Skeletal muscle satellite cell (primary cell): Measurements from ENCODE around the gene TAGLN2.
A peak's percentile ranks its signal among the peaks of the same experiment; 100 is the strongest.

Experiments used
- H3K27me3 ChIP-seq: 2 replicates; pipeline ENCODE4 v1.7.0; 2013; ENCODE audit warnings: low read length; ENCODE audit not compliant: control insufficient read depth, insufficient read depth
- H3K36me3 ChIP-seq: 2 replicates; pipeline ENCODE4 v1.7.0; 2013; ENCODE audit warnings: mild to moderate bottlenecking, control low read depth, low read length; ENCODE audit not compliant: insufficient read depth
- H3K4me1 ChIP-seq: 2 replicates; pipeline ENCODE4 v1.7.0; 2013; ENCODE audit warnings: low read length; ENCODE audit not compliant: control insufficient read depth, insufficient read depth
- H3K4me2 ChIP-seq: 2 replicates; pipeline ENCODE4 v1.7.0; 2013; ENCODE audit warnings: mild to moderate bottlenecking, low read length
- H3K4me3 ChIP-seq: 2 replicates; pipeline ENCODE4 v1.7.0; 2013; ENCODE audit warnings: low read length
- H3K9ac ChIP-seq: 2 replicates; pipeline ENCODE4 v1.7.0; 2013; ENCODE audit warnings: mild to moderate bottlenecking, low read depth, low read length, moderate library complexity
- H3K9me3 ChIP-seq: replicated peaks from 2 replicates; pipeline ENCODE4 v1.7.0; 2013; ENCODE audit warnings: mild to moderate bottlenecking, control low read depth, low read length

TAGLN2 gene

DNA sequence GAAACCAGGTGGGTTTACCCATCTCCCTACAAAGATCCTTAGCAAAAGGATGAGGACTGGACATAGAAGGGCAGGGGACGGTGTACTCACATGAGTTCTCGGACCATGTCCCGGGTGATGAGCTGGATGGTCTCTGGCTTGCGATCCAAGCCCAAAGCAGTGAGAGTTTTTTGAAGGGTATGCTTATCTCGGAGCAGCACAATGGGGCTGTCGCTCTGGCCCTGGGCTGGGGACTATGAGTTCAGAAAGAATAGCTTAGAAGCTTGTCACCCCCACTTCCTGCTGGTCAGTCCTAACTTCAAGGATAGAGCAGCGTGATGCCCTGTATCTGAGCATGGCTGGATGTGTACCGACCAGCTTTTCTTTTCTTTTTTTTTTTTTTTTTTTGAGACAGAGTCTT, 34.9 kb downstream of the TAGLN2 start:
- Histone ChIP-seq H3K9ac (peak overlapping the region; percentile 42), H3K27me3 (no peaks in the 10 kb centered on the region), H3K4me3 (peak overlapping the region; percentile 30)

DNA sequence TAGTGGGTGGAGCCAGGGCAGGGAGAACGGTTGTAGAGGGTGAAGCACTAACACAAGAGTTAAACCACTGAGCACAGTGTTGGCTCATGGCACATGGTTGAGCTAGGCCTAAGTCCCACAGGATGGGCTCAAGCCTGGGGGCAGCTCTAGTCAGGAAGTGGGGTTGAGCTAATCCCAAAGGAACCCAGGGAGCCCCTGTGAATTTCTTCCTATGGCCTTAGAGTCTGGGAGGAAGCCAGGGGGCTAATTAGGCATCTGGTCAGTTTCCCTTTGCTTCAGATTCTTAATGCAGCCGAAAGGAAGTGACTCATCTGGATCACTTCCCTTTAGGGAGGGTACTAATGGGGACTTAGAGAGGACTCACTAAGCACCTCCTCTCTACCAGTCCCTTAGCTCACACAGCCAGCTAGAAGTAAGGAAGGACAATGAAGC, 35.5 kb downstream of the TAGLN2 start:
- H3K36me3 ChIP-seq: no peaks in the 10 kb centered on the region
- peak overlapping the region; percentile 60 for H3K4me2 ChIP-seq
- H3K9me3 ChIP-seq: no peaks in the 10 kb centered on the region
- peak overlapping the region; percentile 30 for H3K4me3 ChIP-seq
- peak overlapping the region; percentile 42 for H3K9ac ChIP-seq
- H3K27me3 ChIP-seq: no peaks in the 10 kb centered on the region
- H3K4me1 ChIP-seq: peaks cover 19% of the 10 kb centered on the region

More for the DNA sequence above, 34.9 kb downstream of the TAGLN2 start:
- no peaks in the 10 kb centered on the region for H3K9me3 ChIP-seq
- peak overlapping the region; percentile 60 for H3K4me2 ChIP-seq
- H3K4me1 ChIP-seq: peaks cover 19% of the 10 kb centered on the region
- H3K36me3 ChIP-seq: no peaks in the 10 kb centered on the region

DNA sequence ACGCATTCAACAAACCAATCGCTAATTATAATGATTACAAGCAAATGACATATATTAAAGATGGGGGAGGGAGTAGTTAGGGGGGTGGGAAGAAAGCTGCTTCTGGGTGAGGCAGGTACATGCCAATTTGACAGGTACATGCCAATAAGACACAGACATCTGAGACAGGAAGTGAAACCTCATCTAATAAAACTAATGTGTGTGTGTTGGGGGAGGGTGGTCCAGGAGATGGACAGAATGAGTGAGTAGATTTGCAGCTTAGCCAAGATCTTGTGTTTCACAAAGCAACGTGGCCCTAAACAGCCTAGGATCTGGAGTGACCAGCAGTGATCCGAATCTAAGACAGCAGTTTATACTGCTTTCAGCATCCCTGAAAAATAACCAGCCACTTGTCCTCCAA, 36.1 kb downstream of the TAGLN2 start:
- H3K9me3 ChIP-seq: no peaks in the 10 kb centered on the region
- no peak overlapping the region for H3K9ac ChIP-seq
- H3K4me2 ChIP-seq: no peak overlapping the region
- no peaks in the 10 kb centered on the region for H3K36me3 ChIP-seq
- no peaks in the 10 kb centered on the region for H3K27me3 ChIP-seq
- no peak overlapping the region for H3K4me3 ChIP-seq
- H3K4me1 ChIP-seq: peaks cover 19% of the 10 kb centered on the region

DNA sequence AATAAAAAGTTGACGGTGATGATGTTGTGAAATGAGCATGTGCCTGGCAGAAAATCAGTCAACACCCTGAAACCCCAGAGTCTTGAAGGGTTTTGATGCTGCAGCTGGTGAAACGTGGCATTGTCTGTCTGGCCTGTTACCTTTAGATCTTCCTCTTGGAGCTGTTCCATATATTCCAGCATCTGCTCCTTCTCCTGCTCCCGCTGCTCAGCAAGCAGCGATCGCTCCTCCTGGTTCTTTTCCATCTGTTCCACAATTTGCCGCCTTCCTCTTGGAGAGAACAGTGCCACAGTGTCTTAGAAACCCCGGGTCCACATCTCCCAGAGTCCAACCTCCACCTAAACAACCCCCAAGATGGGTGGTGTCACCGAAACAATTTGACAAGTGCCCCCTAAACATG, 41.0 kb downstream of the TAGLN2 start:
- no peaks in the 10 kb centered on the region for H3K36me3 ChIP-seq
- H3K4me2 ChIP-seq: no peak overlapping the region
- H3K27me3 ChIP-seq: no peaks in the 10 kb centered on the region
- peaks cover 37% of the 10 kb centered on the region for H3K4me1 ChIP-seq
- no peak overlapping the region for H3K9ac ChIP-seq
- no peak overlapping the region for H3K4me3 ChIP-seq
- H3K9me3 ChIP-seq: no peaks in the 10 kb centered on the region

- Histone ChIP-seq H3K9ac (no peak overlapping the region), H3K27me3 (no peaks in the 10 kb centered on the region), H3K9me3 (no peaks in the 10 kb centered on the region), H3K4me1 (peaks cover 42% of the 10 kb centered on the region), H3K4me2 (no peak overlapping the region), H3K4me3 (no peak overlapping the region), H3K36me3 (no peaks in the 10 kb centered on the region)
These were observed 42.2 kb downstream of the TAGLN2 start for GRCh38 chr1:159883134-159883533.

DNA sequence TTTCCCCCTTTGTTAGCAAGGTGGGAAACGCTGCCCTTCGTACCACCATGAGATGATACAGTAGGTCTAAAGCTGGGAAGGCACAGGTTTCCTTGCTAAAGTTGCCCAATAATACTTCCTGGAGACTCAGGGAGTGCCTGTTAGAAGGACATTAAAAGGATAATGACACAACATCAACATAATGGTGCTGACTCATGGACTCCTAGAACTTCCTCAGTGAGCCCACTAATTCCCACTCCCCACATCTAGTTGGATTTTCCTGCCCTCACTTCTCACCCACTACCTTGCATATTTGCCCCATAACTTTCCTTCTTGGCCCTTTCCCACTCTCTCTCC, 42.8 kb downstream of the TAGLN2 start:
- no peaks in the 10 kb centered on the region for H3K27me3 ChIP-seq
- H3K9ac ChIP-seq: peak overlapping the region; percentile 2
- peaks cover 42% of the 10 kb centered on the region for H3K4me1 ChIP-seq
- H3K4me2 ChIP-seq: peak overlapping the region; percentile 46
- H3K9me3 ChIP-seq: no peaks in the 10 kb centered on the region
- H3K36me3 ChIP-seq: no peaks in the 10 kb centered on the region
- no peak overlapping the region for H3K4me3 ChIP-seq

- H3K4me3 ChIP-seq: peak overlapping the region; percentile 14
- peak overlapping the region; percentile 46 for H3K4me2 ChIP-seq
- H3K9ac ChIP-seq: peak overlapping the region; percentile 2
- no peaks in the 10 kb centered on the region for H3K9me3 ChIP-seq
- no peaks in the 10 kb centered on the region for H3K27me3 ChIP-seq
- H3K36me3 ChIP-seq: no peaks in the 10 kb centered on the region
- H3K4me1 ChIP-seq: peaks cover 42% of the 10 kb centered on the region
These were observed 43.4 kb downstream of the TAGLN2 start for GRCh38 chr1:159881622-159882526.

DNA sequence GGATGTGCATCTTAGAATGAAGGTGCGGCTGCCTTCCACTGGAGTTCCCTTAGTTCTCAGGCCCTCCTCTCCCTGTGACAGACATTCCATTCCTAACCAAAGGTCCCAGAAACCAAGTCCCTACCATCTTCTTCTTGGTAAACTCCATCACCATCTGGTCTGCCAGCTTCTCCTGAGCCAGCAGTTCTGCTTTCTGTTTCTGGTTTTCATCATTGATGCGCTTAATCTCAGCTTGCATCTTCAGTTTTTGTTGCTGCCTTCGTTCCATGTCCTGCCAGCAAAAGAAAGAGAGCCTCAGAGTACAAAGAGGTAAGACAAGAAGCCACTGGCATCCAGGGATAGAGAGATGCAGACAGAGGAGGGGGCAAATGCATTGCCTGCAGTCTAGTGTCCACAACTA, 44.9 kb downstream of the TAGLN2 start:
- H3K4me1 ChIP-seq: peaks cover 42% of the 10 kb centered on the region
- H3K27me3 ChIP-seq: no peaks in the 10 kb centered on the region
- no peak overlapping the region for H3K9ac ChIP-seq
- H3K9me3 ChIP-seq: no peaks in the 10 kb centered on the region
- peak overlapping the region; percentile 32 for H3K4me2 ChIP-seq
- no peaks in the 10 kb centered on the region for H3K36me3 ChIP-seq
- no peak overlapping the region for H3K4me3 ChIP-seq

- Histone ChIP-seq H3K4me3 (no peak overlapping the region), H3K27me3 (no peaks in the 10 kb centered on the region), H3K9ac (no peak overlapping the region), H3K36me3 (no peaks in the 10 kb centered on the region), H3K9me3 (no peaks in the 10 kb centered on the region), H3K4me1 (peaks cover 42% of the 10 kb centered on the region), H3K4me2 (peak overlapping the region; percentile 32)
These were observed 45.3 kb downstream of the TAGLN2 start for GRCh38 chr1:159879977-159880376.

DNA sequence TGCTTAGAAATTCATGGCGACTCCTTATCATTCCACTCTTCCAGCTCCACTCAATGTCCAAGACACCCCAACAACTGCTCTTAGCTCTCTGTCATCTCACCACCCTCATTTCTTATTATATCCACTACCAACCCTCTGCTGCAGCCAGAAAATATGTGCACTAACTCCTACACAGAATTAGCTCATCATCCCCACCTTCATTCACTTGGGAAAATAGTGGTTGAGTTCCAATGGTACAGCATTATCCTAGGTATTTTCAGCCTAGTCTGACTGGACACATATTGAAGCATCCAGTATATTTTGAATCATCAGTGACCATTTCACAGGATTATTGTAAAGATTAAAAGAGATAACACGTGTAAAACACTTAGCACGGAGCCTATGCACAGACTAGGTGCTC, 46.2 kb downstream of the TAGLN2 start:
- peaks cover 42% of the 10 kb centered on the region for H3K4me1 ChIP-seq
- no peaks in the 10 kb centered on the region for H3K9me3 ChIP-seq
- H3K4me2 ChIP-seq: no peak overlapping the region
- no peaks in the 10 kb centered on the region for H3K27me3 ChIP-seq
- H3K4me3 ChIP-seq: no peak overlapping the region
- no peak overlapping the region for H3K9ac ChIP-seq
- no peaks in the 10 kb centered on the region for H3K36me3 ChIP-seq

GRCh38 chr1:159877695-159878444, 47.4 kb downstream of the TAGLN2 start:
- Histone ChIP-seq H3K36me3 (no peaks in the 10 kb centered on the region), H3K27me3 (no peaks in the 10 kb centered on the region), H3K4me3 (no peak overlapping the region), H3K9ac (no peak overlapping the region), H3K9me3 (no peaks in the 10 kb centered on the region), H3K4me1 (peaks cover 40% of the 10 kb centered on the region), H3K4me2 (no peak overlapping the region)
